GM12891 (cell line): ENCODE data around the gene DESI2.

ENCODE experiments used
- PAX5 ChIP-seq: IDR thresholded peaks from 2 replicates; pipeline ENCODE4 v1.6.1; 2011; ENCODE audit warnings: low read length, moderate library complexity, mild to moderate bottlenecking; ENCODE audit not compliant: insufficient read depth, severe bottlenecking
- POLR2A ChIP-seq: IDR thresholded peaks from 2 replicates; pipeline ENCODE4 v1.6.1; 2011; ENCODE audit warnings: low read depth, low read length, control low read depth
- POLR2AphosphoS5 ChIP-seq: IDR thresholded peaks from 2 replicates; pipeline ENCODE4 v1.6.1; 2011; ENCODE audit warnings: low read depth, low read length, control low read depth
- TAF1 ChIP-seq: IDR thresholded peaks from 2 replicates; pipeline ENCODE4 v1.6.1; 2011; ENCODE audit warnings: low read depth, low read length, control low read depth

DNA sequence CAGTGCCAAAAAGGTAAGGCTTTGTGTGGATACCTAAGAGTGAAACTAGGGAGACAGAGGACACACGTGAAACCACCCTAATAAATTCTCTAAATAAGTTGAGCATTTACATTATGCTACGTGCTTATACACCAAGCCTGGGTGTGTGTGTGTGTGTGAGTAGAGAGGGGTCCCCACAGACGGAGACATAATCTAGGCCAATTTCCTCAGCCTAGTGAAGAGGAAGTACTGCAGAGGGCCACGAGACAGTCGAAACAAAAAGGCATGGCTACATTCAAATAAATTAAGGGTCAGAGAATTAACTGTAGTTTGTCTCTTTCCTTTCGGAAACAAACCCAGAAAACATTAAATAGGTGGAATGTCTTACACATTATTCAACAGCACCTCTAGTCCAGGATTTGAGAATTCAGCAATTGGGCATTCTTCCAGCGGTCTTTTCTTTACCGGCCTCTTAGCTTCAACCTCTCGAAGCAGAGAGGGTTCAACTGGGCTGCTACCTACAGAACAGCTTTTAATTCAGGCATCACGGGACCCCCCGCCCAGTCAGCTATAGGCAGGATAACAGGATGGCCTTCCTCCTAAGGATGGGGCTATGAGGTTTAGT lies 75.0 kb downstream of the DESI2 start:
- no peak for TF ChIP-seq POLR2A
- TF ChIP-seq POLR2AphosphoS5, result no peak
- no peak for TF ChIP-seq PAX5
- no peak for TF ChIP-seq TAF1
